Osteocyte (in vitro differentiated cells): Measurements from ENCODE around the gene UTF1. TPM values are rescaled to one million over a fixed set of nuclear protein-coding genes. Genes with fewer than 3 reads are reported as not detected.
A peak's percentile ranks its signal among the peaks of the same experiment; 100 is the strongest.

Experiments used
- DNase-seq: peaks from one replicate; pipeline ENCODE4 v3.0.0; 2021; ENCODE audit warnings: mixed read lengths; ENCODE audit not compliant: unreplicated experiment; ENCODE audit errors: extremely low spot score
- H3K27ac Mint-ChIP-seq: one replicate; pipeline ENCODE4 v1.8.0; 2021; ENCODE audit warnings: mild to moderate bottlenecking, mixed read lengths; ENCODE audit not compliant: unreplicated experiment
- H3K27me3 Mint-ChIP-seq: one replicate; pipeline ENCODE4 v1.8.0; 2021; ENCODE audit warnings: mixed read lengths; ENCODE audit not compliant: unreplicated experiment
- H3K36me3 Mint-ChIP-seq: one replicate; pipeline ENCODE4 v1.8.0; 2021; ENCODE audit warnings: mixed read lengths; ENCODE audit not compliant: unreplicated experiment
- H3K4me1 Mint-ChIP-seq: one replicate; pipeline ENCODE4 v1.8.0; 2021; ENCODE audit warnings: mixed read lengths; ENCODE audit not compliant: unreplicated experiment
- H3K4me3 Mint-ChIP-seq: one replicate; pipeline ENCODE4 v1.8.0; 2021; ENCODE audit warnings: mild to moderate bottlenecking, moderate library complexity, mixed read lengths; ENCODE audit not compliant: unreplicated experiment
- H3K9me3 Mint-ChIP-seq: one replicate; pipeline ENCODE4 v1.8.0; 2021; ENCODE audit warnings: mixed read lengths; ENCODE audit not compliant: unreplicated experiment
- total RNA-seq: library from RNA; stranded (reverse); gene quantifications from 2 replicates; pipeline ENCODE4 v1.2.1, GENCODE V29; 2021
- TF ChIP-seq, protein P1 (sequence below): fragments of 200-600 bp; sonication (generic); IDR thresholded peaks from 2 replicates; pipeline ENCODE4 v1.5.0; 2021; ENCODE audit warnings: antibody characterized with exemption, mild to moderate bottlenecking, moderate library complexity

UTF1 gene
- total RNA-seq, 1 donor from 2014 or later, result not detected

DNA sequence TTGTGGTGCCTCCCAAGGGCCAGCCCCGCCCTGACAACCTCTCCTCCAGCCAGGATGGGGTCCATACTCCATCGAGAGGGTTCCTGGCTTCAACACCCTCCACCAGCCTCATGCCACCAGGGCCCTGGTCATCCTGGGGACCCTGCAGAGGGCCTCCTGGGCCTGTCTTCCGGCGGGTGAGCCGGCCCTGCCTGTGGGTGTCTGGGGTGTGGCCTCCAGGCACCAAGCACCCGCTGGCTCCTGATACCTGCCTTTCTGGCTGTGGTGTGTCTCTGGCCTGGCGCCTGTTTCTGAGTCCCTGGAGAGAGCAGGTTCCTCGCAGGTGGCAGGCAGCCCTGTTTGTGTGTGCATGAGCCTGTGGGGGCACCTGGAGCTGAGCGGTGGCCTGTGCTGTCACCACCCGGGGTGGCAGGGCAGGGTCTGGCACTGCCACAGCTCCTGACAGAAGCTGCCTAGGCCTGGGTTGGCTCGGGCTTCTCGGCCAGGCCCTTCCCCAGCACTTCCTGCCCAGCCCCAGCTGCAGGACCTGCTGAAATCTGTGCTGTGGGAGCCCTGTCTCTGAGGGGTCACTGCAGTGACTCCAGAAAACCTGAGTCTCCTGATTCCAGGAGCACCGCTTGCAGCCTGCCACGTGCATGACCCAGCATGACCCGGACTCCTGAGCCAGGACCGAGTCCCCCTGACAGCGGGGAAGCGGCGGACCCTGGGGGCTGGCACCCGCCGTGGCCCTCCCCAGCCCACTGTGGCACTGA lies 28.2 kb downstream of the UTF1 start:
- no peak overlapping the region for H3K27ac Mint-ChIP-seq
- DNase-seq, result no peak
- no peaks in the 10 kb centered on the region for H3K36me3 Mint-ChIP-seq
- no peak overlapping the region for H3K4me3 Mint-ChIP-seq
- peaks cover 30% of the 10 kb centered on the region for H3K4me1 Mint-ChIP-seq
- H3K27me3 Mint-ChIP-seq, result peaks cover 1% of the 10 kb centered on the region
- TF ChIP-seq, protein P1, sequence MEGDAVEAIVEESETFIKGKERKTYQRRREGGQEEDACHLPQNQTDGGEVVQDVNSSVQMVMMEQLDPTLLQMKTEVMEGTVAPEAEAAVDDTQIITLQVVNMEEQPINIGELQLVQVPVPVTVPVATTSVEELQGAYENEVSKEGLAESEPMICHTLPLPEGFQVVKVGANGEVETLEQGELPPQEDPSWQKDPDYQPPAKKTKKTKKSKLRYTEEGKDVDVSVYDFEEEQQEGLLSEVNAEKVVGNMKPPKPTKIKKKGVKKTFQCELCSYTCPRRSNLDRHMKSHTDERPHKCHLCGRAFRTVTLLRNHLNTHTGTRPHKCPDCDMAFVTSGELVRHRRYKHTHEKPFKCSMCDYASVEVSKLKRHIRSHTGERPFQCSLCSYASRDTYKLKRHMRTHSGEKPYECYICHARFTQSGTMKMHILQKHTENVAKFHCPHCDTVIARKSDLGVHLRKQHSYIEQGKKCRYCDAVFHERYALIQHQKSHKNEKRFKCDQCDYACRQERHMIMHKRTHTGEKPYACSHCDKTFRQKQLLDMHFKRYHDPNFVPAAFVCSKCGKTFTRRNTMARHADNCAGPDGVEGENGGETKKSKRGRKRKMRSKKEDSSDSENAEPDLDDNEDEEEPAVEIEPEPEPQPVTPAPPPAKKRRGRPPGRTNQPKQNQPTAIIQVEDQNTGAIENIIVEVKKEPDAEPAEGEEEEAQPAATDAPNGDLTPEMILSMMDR, result no peak
- no peaks in the 10 kb centered on the region for H3K9me3 Mint-ChIP-seq

DNA sequence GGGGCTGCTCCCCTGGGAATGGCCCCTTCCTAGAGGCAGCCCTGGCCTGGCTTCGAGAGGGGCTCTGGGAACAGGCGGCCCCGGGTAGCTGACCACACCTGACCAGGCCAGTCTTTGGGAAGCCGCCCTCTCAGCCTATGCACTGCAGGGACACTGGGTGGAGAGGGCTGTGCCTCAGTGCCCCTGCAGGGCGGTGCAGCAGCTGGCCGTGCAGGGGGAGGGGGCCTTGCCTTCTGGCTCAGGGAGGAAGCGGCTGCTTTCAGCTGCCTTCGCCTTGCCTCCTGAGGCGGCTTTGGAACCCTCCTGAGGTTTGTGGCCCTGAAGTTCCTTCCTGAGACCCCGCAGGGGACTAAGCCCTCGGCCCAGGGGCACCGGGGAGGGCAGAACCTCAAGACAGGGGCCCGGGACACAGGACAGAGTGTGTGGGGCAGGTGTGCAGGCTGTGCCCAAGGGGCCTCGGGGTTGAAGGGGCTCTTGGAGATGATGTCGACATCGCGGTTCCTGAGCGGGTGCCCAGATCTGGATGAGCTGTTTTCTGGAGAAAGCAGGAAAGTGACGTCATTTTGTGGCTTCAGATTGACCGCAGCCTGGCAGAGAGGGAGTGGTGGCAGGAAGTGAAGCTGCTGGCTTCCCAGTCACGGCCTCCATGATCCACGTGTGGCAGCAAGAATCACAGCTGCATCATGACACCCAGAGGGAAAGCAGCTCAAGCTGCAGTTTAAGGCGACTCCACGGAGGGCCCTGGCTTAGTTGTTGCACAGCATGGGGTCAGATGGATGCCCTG lies 29.0 kb downstream of the UTF1 start:
- peak; percentile 90 for DNase-seq
- peak overlapping the region; percentile 40 for H3K4me3 Mint-ChIP-seq
- H3K9me3 Mint-ChIP-seq, result no peaks in the 10 kb centered on the region
- peak overlapping the region; percentile 85 for H3K27ac Mint-ChIP-seq
- H3K27me3 Mint-ChIP-seq, result no peaks in the 10 kb centered on the region
- H3K4me1 Mint-ChIP-seq, result peaks cover 30% of the 10 kb centered on the region
- H3K36me3 Mint-ChIP-seq, result no peaks in the 10 kb centered on the region
- TF ChIP-seq, protein P1, result no peak

DNA sequence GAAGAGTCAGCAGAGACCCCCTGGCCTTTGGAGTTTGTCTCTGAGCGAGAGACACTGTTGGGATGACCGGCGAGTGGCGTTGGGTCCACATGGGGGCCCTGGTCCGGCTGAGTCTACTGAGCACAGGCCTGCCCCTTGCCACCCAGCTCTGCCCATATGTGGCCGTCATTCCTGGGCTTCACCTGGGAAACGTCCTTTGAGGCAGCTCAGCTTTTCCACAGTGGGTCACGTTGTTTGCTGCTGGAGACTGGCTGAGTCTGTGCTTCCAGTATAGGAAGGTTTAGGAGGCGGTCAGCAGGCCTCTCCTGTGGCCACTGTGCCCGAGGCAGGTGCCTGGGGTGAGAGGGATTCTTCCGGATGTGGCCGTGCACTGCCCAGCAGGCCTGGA lies 29.6 kb downstream of the UTF1 start:
- TF ChIP-seq, protein P1, result no peak
- H3K9me3 Mint-ChIP-seq, result no peaks in the 10 kb centered on the region
- peaks cover 33% of the 10 kb centered on the region for H3K4me1 Mint-ChIP-seq
- H3K4me3 Mint-ChIP-seq, result peak overlapping the region; percentile 40
- DNase-seq, result no peak
- no peaks in the 10 kb centered on the region for H3K36me3 Mint-ChIP-seq
- H3K27ac Mint-ChIP-seq, result peak overlapping the region; percentile 85
- no peaks in the 10 kb centered on the region for H3K27me3 Mint-ChIP-seq

DNA sequence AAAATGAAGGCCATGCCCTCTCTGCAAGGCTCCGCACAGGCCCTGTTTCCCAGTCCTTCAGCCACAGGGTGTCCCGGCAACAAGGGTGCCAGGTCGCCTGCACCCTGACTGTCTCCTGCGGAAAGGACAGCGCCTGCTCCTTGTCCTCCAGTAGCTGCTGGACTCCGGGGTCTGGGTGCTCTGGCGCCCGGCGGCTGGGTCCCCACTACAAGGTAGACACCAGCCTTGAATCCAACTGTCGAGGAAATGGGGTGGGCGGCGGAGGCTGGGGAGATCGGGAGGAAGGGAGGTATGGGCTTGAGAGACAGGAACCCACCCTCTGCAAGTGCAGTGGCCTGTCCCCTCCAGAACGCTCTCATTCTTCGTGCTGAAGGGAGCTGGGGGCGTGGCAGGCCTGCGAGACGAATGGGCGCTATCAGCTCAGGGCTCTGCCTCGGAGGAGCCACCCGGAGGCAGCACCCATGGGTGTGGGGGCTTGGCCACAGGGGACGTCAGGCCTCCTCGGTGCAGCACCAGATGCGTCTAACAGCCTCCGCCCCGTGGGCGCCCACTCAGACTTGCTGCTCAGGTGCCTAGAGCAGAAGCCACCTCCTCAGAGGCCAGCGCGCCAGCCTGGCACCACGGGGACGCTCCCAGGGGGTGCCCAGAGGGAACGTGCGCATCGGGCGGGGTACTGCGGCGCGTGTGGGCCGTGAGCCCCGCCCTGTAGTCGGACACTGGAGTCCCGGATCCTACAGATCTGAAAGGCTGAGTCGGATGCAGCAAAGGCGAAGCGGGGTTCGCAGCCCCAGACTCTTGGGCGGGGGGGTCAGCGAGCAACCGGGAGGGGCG lies 31.1 kb downstream of the UTF1 start:
- Mint-ChIP-seq H3K4me1 (peaks cover 33% of the 10 kb centered on the region), H3K36me3 (no peaks in the 10 kb centered on the region), H3K4me3 (peak overlapping the region; percentile 60), H3K9me3 (no peaks in the 10 kb centered on the region), H3K27ac (peak overlapping the region; percentile 50), H3K27me3 (no peaks in the 10 kb centered on the region)
- TF ChIP-seq, protein P1, result no peak
- no peak for DNase-seq
